GM10248 (cell line): Measurements from ENCODE around the gene AWAT1.

Experiments used
- CTCF ChIA-PET: fragments of 300-600 bp; sonication (Branson Sonifier 250); formaldehyde crosslinking; extraction: SDS; loops from one replicate; lab custom pipeline; 2021; ENCODE audit warnings: antibody characterized with exemption; lab: Yijun Ruan, JAX
- POLR2A ChIA-PET: fragments of 350-650 bp; sonication (Branson Sonifier 250); formaldehyde crosslinking; extraction: SDS; loops from one replicate; lab custom pipeline; 2020; ENCODE audit warnings: antibody characterized with exemption; lab: Yijun Ruan, JAX
- DNase-seq: peaks from one replicate; pipeline ENCODE4 v3.0.0; 2012; ENCODE audit errors: extremely low spot score
- CTCF ChIP-seq: IDR thresholded peaks from 2 replicates; pipeline ENCODE4 v1.5.1; 2012; ENCODE audit warnings: mild to moderate bottlenecking, low read depth; ENCODE audit errors: extremely low read depth, missing control alignments, control extremely low read depth

The AWAT1 gene

GRCh38 chrX:70281951-70282350, 47.5 kb downstream of the AWAT1 start, which contains the start of gene RAB41:
Gene RAB41, plus strand, starts transcription at chrX:70282172. Its CDS starts 46 bp downstream, at chrX:70282218.
- DNase-seq: no peak
- ChIA-PET CTCF (no interaction called here), POLR2A (interaction anchor here (0.6 kb wide), 1 partner anchor 139 kb away, joined by 9 read pairs; no protein-coding TSS in a partner anchor)
- TF ChIP-seq CTCF: no peak

- CTCF ChIA-PET: no interaction called here
- no peak for DNase-seq
- no peak for TF ChIP-seq CTCF
- POLR2A ChIA-PET: no interaction called here
Observed at GRCh38 chrX:70289168-70289792, 54.8 kb downstream of the AWAT1 start.
